K562 (cell line): ENCODE measurements around the gene TXNRD2. TPM values are rescaled to one million over a fixed set of nuclear protein-coding genes. Genes with fewer than 3 reads are reported as not detected.

Experiments
- BRD4 ChIP-seq: fragments of 200-600 bp; sonication (generic); IDR thresholded peaks from 2 replicates; pipeline ENCODE4 v1.6.1; 2017; ENCODE audit warnings: inconsistent platforms
- CBX3 ChIP-seq, 2 experiments: IDR thresholded peaks; 1 replicate in 1 of 2; 2 replicates in 1 of 2; pipeline ENCODE4 v1.6.1; 2012; ENCODE audit warnings: inconsistent platforms in 2 of 2, low read length in 2 of 2, borderline replicate concordance in 1 of 2, control low read depth in 1 of 2
- CREB1 ChIP-seq, 2 experiments: sonication (generic) in 1 of 2; formaldehyde crosslinking in 1 of 2; IDR thresholded peaks; 2 replicates each; pipeline versions ENCODE4 v1.6.1 to v1.8.0; 2012 to 2022; ENCODE audit warnings: inconsistent platforms in 1 of 2, mild to moderate bottlenecking in 1 of 2, missing genetic modification reagents in 1 of 2, moderate library complexity in 1 of 2
- EP400 ChIP-seq: fragments of 450-650 bp; IDR thresholded peaks from 2 replicates; pipeline ENCODE4 v1.6.1; 2017; ENCODE audit warnings: antibody characterized with exemption, mild to moderate bottlenecking, moderate library complexity
- GATAD2A ChIP-seq: fragments of 450-650 bp; IDR thresholded peaks from 2 replicates; pipeline ENCODE4 v1.6.1; 2017
- HDAC2 ChIP-seq: fragments of 450-650 bp; IDR thresholded peaks from 2 replicates; pipeline ENCODE4 v1.6.1; 2016; ENCODE audit warnings: mild to moderate bottlenecking
- HOXB6 ChIP-seq: fragments of 250-450 bp; sonication (Bioruptor Pico); IDR thresholded peaks from 2 replicates; pipeline ENCODE4 v1.5.1; 2022; ENCODE audit warnings: mild to moderate bottlenecking, borderline replicate concordance
- HSF4 ChIP-seq: fragments of 250-450 bp; sonication (Bioruptor Pico); IDR thresholded peaks from 2 replicates; pipeline ENCODE4 v2.1.2; 2022; ENCODE audit warnings: mild to moderate bottlenecking, moderate library complexity, borderline replicate concordance
- KLF13 ChIP-seq: fragments of 450-650 bp; IDR thresholded peaks from 2 replicates; pipeline ENCODE4 v1.6.1; 2016; ENCODE audit warnings: missing genetic modification characterization, low read depth, mild to moderate bottlenecking, missing compliant biosample characterization, moderate library complexity, borderline replicate concordance
- KLF6 ChIP-seq: fragments of 250-450 bp; sonication (Bioruptor Pico); IDR thresholded peaks from 2 replicates; pipeline ENCODE4 v1.4.0; 2020; ENCODE audit warnings: mild to moderate bottlenecking, moderate library complexity, borderline replicate concordance
- MTA3 ChIP-seq: fragments of 450-650 bp; formaldehyde crosslinking; IDR thresholded peaks from 2 replicates; pipeline ENCODE4 v1.6.1; 2017; ENCODE audit warnings: mild to moderate bottlenecking, borderline replicate concordance
- NR2C1 ChIP-seq, 2 experiments: fragments of 450-650 bp; IDR thresholded peaks; 2 replicates each; pipeline ENCODE4 v1.6.1; 2017; ENCODE audit warnings: mild to moderate bottlenecking in 2 of 2, antibody characterized with exemption in 1 of 2, inconsistent platforms in 1 of 2, missing compliant biosample characterization in 1 of 2, missing genetic modification characterization in 1 of 2
- PKNOX1 ChIP-seq: fragments of 450-650 bp; IDR thresholded peaks from 2 replicates; pipeline ENCODE4 v1.6.1; 2016
- POLR2G ChIP-seq: fragments of 200-400 bp; formaldehyde crosslinking; IDR thresholded peaks from 2 replicates; pipeline ENCODE4 v1.6.1; 2017; ENCODE audit warnings: low read depth, mild to moderate bottlenecking, antibody characterized with exemption, low read length, moderate library complexity
- RBBP5 ChIP-seq: fragments of 200-600 bp; sonication (generic); IDR thresholded peaks from 2 replicates; pipeline ENCODE4 v1.6.1; 2012; ENCODE audit warnings: borderline replicate concordance, mild to moderate bottlenecking, low read length, control low read depth, inconsistent platforms; ENCODE audit not compliant: insufficient read depth, poor library complexity, severe bottlenecking
- RHOXF2B ChIP-seq: fragments of 250-450 bp; sonication (Bioruptor Pico); conservative IDR thresholded peaks from 2 replicates; pipeline ENCODE4 v1.5.1; 2021
- SRF ChIP-seq, 2 experiments: fragments of 250-450, 450-650 bp in 1 of 2; sonication (Bioruptor Pico) in 1 of 2; sonication (generic) in 1 of 2; formaldehyde crosslinking; IDR thresholded peaks; 2 replicates each; pipeline versions ENCODE4 v1.5.0 to v1.5.1; 2020 to 2022; ENCODE audit warnings: mild to moderate bottlenecking in 1 of 2, missing genetic modification reagents in 1 of 2
- STAT6 ChIP-seq: sonication (generic); formaldehyde crosslinking; IDR thresholded peaks from 2 replicates; pipeline ENCODE4 v1.8.1; 2023; ENCODE audit warnings: mild to moderate bottlenecking, missing genetic modification reagents
- ZBTB2 ChIP-seq: fragments of 450-650 bp; IDR thresholded peaks from 2 replicates; pipeline ENCODE4 v1.6.1; 2016; ENCODE audit warnings: antibody characterized with exemption
- ZFP36 ChIP-seq: fragments of 150-350 bp; IDR thresholded peaks from 2 replicates; pipeline ENCODE4 v1.6.1; 2018; ENCODE audit warnings: low read length, low read depth; ENCODE audit not compliant: partially characterized antibody
- ZNF316 ChIP-seq: fragments of 450-650 bp; IDR thresholded peaks from 2 replicates; pipeline ENCODE4 v1.6.1; 2016
- polyA plus RNA-seq, 8 experiments: library from polyadenylated mRNA; depleted of rRNA in 4 of 8; stranded (reverse) in 5 of 8; unstranded in 3 of 8; fragments of >200 nt; fragmentation: Nextera tagmentation in 2 of 8; fragmentation: Illumina TruSeq in 1 of 8; extraction: Ambion mirVana in 2 of 8; extraction: Trizol in 1 of 8; gene quantifications; 2 replicates each; pipeline versions ENCODE4 v1.2.1 to v1.2.3, GENCODE V29; 2011 to 2014; ENCODE audit warnings: inconsistent platforms in 1 of 8, missing spikeins in 1 of 8
- total RNA-seq, 7 experiments: library from RNA; depleted of rRNA in 6 of 7; stranded (reverse); fragments of >200 nt in 6 of 7; fragmentation: Illumina TruSeq in 2 of 7; extraction: Trizol in 2 of 7; gene quantifications; 2 replicates each; pipeline versions ENCODE4 v1.2.1 to v1.2.3, GENCODE V29; 2011 to 2021; ENCODE audit warnings: low replicate concordance in 1 of 7
- TF ChIP-seq, protein P1 (sequence below), 2 experiments: fragments of 250-450 bp in 1 of 2; fragments of 450-650 bp in 1 of 2; sonication (Bioruptor Pico) in 1 of 2; IDR thresholded peaks; 2 replicates each; pipeline versions ENCODE4 v1.6.1 to v1.8.0; 2016 to 2021; ENCODE audit warnings: mild to moderate bottlenecking in 2 of 2, moderate library complexity in 2 of 2, missing compliant biosample characterization in 1 of 2, missing genetic modification characterization in 1 of 2

Gene TXNRD2
- total and polyA plus RNA-seq, 9 of the 15 experiments (the other 6 are each of a cell fraction or from before 2014, with no cell fraction given): 3.3 to 80.2 (median 49.4) TPM

DNA sequence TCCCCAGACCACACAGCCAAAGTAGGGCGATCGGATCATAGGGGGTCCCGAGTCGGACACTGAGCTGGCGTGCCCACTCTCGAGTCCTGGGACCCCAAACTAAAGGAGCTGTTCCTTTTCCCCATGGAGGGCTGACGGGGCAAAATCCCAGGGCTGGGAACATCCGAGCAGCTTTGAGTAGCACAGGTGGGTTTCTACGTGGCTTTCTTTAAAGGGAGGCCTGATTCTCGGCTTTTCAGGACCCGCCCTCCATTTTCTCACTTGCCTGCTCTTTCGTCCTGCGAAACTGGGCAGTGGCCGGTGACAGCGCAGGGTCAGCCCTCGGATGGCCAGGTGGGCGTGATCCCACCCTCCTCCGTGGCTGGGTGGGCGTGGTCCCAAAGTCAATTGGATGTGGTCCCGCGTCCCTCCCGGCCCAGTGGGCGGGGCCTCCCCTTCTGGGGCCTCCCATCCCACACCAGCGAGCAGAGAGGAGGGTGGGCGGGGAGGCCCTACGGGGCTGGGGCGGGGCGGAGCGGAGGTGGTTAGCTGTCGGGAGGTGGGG lies 17.5 kb upstream of the TXNRD2 start (continued):
- TF ChIP-seq STAT6 (CRISPR knock-in tag) (0 out of 2 replicates have a peak, but pooled peaks have one; percentile 83), SRF (CRISPR knock-in tag; IDR thresholded peaks at IDR 0.05) (peak in 1 of 2 experiments; percentile 44; a peak in 1 of 4 replicates), HSF4 (CRISPR knock-in tag) (0 out of 2 replicates have a peak, but pooled peaks have one; percentile 33), KLF13 (peak; percentile 99), MTA3 (peak; percentile 82), CBX3 (IDR thresholded peaks at IDR 0.05; ENCODE audit: borderline replicate concordance in 1 of 2, low read length in 2 of 2) (0 out of 3 replicates have a peak, but pooled peaks of 1 of the 2 experiments have one; percentile 37), PKNOX1 (peak; percentile 93), EP400 (no peak), GATAD2A (peak; percentile 15; the same call in 1 of the 2 replicates), NR2C1 (IDR thresholded peaks at IDR 0.05) (no peak), NR2C1 (tag; IDR thresholded peaks at IDR 0.05) (no peak), ZBTB2 (peak; percentile 57), BRD4 (no peak), KLF6 (0 out of 2 replicates have a peak, but pooled peaks have one; percentile 5), RBBP5 (peak; percentile 84), POLR2G (peak; percentile 83), ZFP36 (peak; percentile 25), HDAC2 (peak; percentile 79; the same call in 1 of the 2 replicates), RHOXF2B (CRISPR knock-in tag) (0 out of 2 replicates have a peak, but pooled peaks have one; percentile 61), CREB1 (IDR thresholded peaks at IDR 0.05) (peak; percentile 64; the same call in 1 of the 2 replicates), CREB1 (CRISPR knock-in tag; IDR thresholded peaks at IDR 0.05) (no peak), ZNF316 (peak; percentile 50; the same call in 1 of the 2 replicates), HOXB6 (no peak)
- TF ChIP-seq, protein P1, sequence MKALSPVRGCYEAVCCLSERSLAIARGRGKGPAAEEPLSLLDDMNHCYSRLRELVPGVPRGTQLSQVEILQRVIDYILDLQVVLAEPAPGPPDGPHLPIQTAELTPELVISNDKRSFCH (CRISPR knock-in tag; IDR thresholded peaks at IDR 0.05): no peak
- TF ChIP-seq, protein P1 (tag; IDR thresholded peaks at IDR 0.05): no peak
